H9 (cell line): ENCODE results near the gene PJA1. TPM values are rescaled to one million over a fixed set of nuclear protein-coding genes. Genes with fewer than 3 reads are reported as not detected.

ENCODE experiments used
- DNase-seq: peaks from one replicate; pipeline ENCODE4 v3.0.0-alpha.2; 2017
- H2AFZ ChIP-seq: one replicate; pipeline ENCODE4 v1.6.1; 2013; ENCODE audit warnings: mild to moderate bottlenecking, low read length, control low read depth, moderate library complexity
- H2AK5ac ChIP-seq: 2 replicates; pipeline ENCODE4 v1.6.1; 2013; ENCODE audit warnings: low read length, control low read depth, mixed read lengths; ENCODE audit not compliant: insufficient read length
- H2BK120ac ChIP-seq: one replicate; pipeline ENCODE4 v1.6.1; 2013; ENCODE audit warnings: low read depth, mild to moderate bottlenecking, low read length, control low read depth, inconsistent platforms; ENCODE audit not compliant: poor library complexity, severe bottlenecking
- H2BK12ac ChIP-seq: 2 replicates; pipeline ENCODE4 v1.6.1; 2013; ENCODE audit warnings: low read length, control low read depth, mixed read lengths, low read depth; ENCODE audit not compliant: insufficient read length
- H2BK15ac ChIP-seq: 2 replicates; pipeline ENCODE4 v1.6.1; 2013; ENCODE audit warnings: low read depth, low read length, control low read depth
- H2BK20ac ChIP-seq: one replicate; pipeline ENCODE4 v1.6.1; 2013; ENCODE audit warnings: low read depth, mild to moderate bottlenecking, low read length, control low read depth, inconsistent platforms; ENCODE audit not compliant: poor library complexity, severe bottlenecking
- H2BK5ac ChIP-seq: 2 replicates; pipeline ENCODE4 v1.6.1; 2013; ENCODE audit warnings: low read length, control low read depth, mixed read lengths; ENCODE audit not compliant: insufficient read length
- H3K14ac ChIP-seq: 2 replicates; pipeline ENCODE4 v1.6.1; 2013; ENCODE audit warnings: low read length, control low read depth; ENCODE audit not compliant: insufficient read depth
- H3K18ac ChIP-seq: 2 replicates; pipeline ENCODE4 v1.6.1; 2013; ENCODE audit warnings: low read depth, mild to moderate bottlenecking, mixed read lengths, low read length, control low read depth; ENCODE audit not compliant: insufficient read length
- H3K23ac ChIP-seq: 2 replicates; pipeline ENCODE4 v1.6.1; 2013; ENCODE audit warnings: low read length, control low read depth, mixed read lengths, low read depth; ENCODE audit not compliant: insufficient read length
- H3K23me2 ChIP-seq: 2 replicates; pipeline ENCODE4 v1.6.1; 2013; ENCODE audit warnings: low read depth, mild to moderate bottlenecking, mixed read lengths, low read length, control low read depth; ENCODE audit not compliant: insufficient read length, poor library complexity, severe bottlenecking
- H3K27ac ChIP-seq: 2 replicates; pipeline ENCODE4 v1.5.1; 2013; ENCODE audit warnings: low read length, control low read depth, mixed read lengths, low read depth; ENCODE audit not compliant: insufficient read length
- H3K27me3 ChIP-seq: 2 replicates; pipeline ENCODE4 v1.6.1; 2013; ENCODE audit warnings: low read length, control low read depth, inconsistent platforms; ENCODE audit not compliant: insufficient read depth
- H3K4ac ChIP-seq: 2 replicates; pipeline ENCODE4 v1.6.1; 2013; ENCODE audit warnings: low read depth, mild to moderate bottlenecking, control low read depth, inconsistent platforms, low read length, moderate library complexity
- H3K4me1 ChIP-seq: 2 replicates; pipeline ENCODE4 v1.6.1; 2013; ENCODE audit warnings: low read length, control low read depth, inconsistent platforms; ENCODE audit not compliant: insufficient read depth
- H3K4me2 ChIP-seq: 2 replicates; pipeline ENCODE4 v1.6.1; 2013; ENCODE audit warnings: low read length, control low read depth, mixed read lengths; ENCODE audit not compliant: insufficient read length, insufficient read depth
- H3K56ac ChIP-seq: 2 replicates; pipeline ENCODE4 v1.6.1; 2013; ENCODE audit warnings: low read depth, mild to moderate bottlenecking, mixed read lengths, low read length, control low read depth; ENCODE audit not compliant: insufficient read length
- H3K79me1 ChIP-seq: 2 replicates; pipeline ENCODE4 v1.6.1; 2013; ENCODE audit warnings: low read depth, mild to moderate bottlenecking, moderate library complexity, low read length, control low read depth, inconsistent platforms; ENCODE audit not compliant: insufficient read depth, poor library complexity, severe bottlenecking
- H3K79me2 ChIP-seq: 2 replicates; pipeline ENCODE4 v1.6.1; 2013; ENCODE audit warnings: low read length, control low read depth, inconsistent platforms; ENCODE audit not compliant: insufficient read depth
- H3K9ac ChIP-seq: 2 replicates; pipeline ENCODE4 v1.6.1; 2013; ENCODE audit warnings: low read length, control low read depth, mixed read lengths; ENCODE audit not compliant: insufficient read length; ENCODE audit errors: extremely low read depth
- H3K9me3 ChIP-seq: one replicate; pipeline ENCODE4 v1.6.1; 2013; ENCODE audit warnings: low read depth, low read length, inconsistent platforms; ENCODE audit not compliant: control insufficient read depth
- H3T11ph ChIP-seq: one replicate; pipeline ENCODE4 v1.6.1; 2013; ENCODE audit warnings: mild to moderate bottlenecking, low read length, control low read depth, inconsistent platforms
- H4K20me1 ChIP-seq: one replicate; pipeline ENCODE4 v1.6.1; 2013; ENCODE audit not compliant: control insufficient read depth, insufficient read length, insufficient read depth
- H4K5ac ChIP-seq: 2 replicates; pipeline ENCODE4 v1.6.1; 2013; ENCODE audit warnings: low read depth, mild to moderate bottlenecking, mixed read lengths, low read length, control low read depth; ENCODE audit not compliant: insufficient read length
- H4K8ac ChIP-seq: replicated peaks from 2 replicates; pipeline ENCODE4 v1.6.1; 2013; ENCODE audit warnings: low read length, control low read depth, mixed read lengths, low read depth; ENCODE audit not compliant: insufficient read length
- H4K91ac ChIP-seq: 2 replicates; pipeline ENCODE4 v1.6.1; 2013; ENCODE audit warnings: low read depth, mild to moderate bottlenecking, moderate library complexity, mixed read lengths, low read length, control low read depth; ENCODE audit not compliant: insufficient read length
- H3K27ac Mint-ChIP-seq, 3 experiments: 2 replicates in 2 of 3; 3 replicates in 1 of 3; pipeline ENCODE4 v1.8.0; 2020 to 2021; ENCODE audit warnings: mixed read lengths in 3 of 3, mild to moderate bottlenecking in 1 of 3, moderate library complexity in 1 of 3
- H3K27me3 Mint-ChIP-seq: 2 replicates; pipeline ENCODE4 v1.8.0; 2021; ENCODE audit warnings: low read depth, mild to moderate bottlenecking, moderate library complexity, mixed read lengths
- H3K36me3 Mint-ChIP-seq, 3 experiments: 2 replicates in 2 of 3; 3 replicates in 1 of 3; pipeline ENCODE4 v1.8.0; 2020 to 2021; ENCODE audit warnings: low read depth in 3 of 3, mixed read lengths in 3 of 3; ENCODE audit not compliant: insufficient read depth in 1 of 3
- H3K4me1 Mint-ChIP-seq, 2 experiments: 2 replicates each; pipeline ENCODE4 v1.8.0; 2020; ENCODE audit warnings: mixed read lengths in 2 of 2
- H3K4me3 Mint-ChIP-seq, 2 experiments: 2 replicates in 1 of 2; 3 replicates in 1 of 2; pipeline ENCODE4 v1.8.0; 2020 to 2021; ENCODE audit warnings: mild to moderate bottlenecking in 2 of 2, mixed read lengths in 2 of 2, moderate library complexity in 1 of 2
- H3K9me3 Mint-ChIP-seq, 2 experiments: 2 replicates in 1 of 2; 3 replicates in 1 of 2; pipeline ENCODE4 v1.8.0; 2020; ENCODE audit warnings: mild to moderate bottlenecking in 2 of 2, mixed read lengths in 2 of 2, moderate library complexity in 1 of 2
- WGBS: extraction: QIAGEN DNeasy Blood & Tissue Kit; methylation state at CpG from one replicate; pipeline ENCODE4 v1.1.7; 2013; ENCODE audit warnings: missing lambda C conversion rate, low lambda C conversion rate, mixed read lengths; ENCODE audit not compliant: insufficient read length; ENCODE audit errors: extremely low coverage; 5-methylcytosine and 5-hydroxymethylcytosine counted together
- total RNA-seq: library from RNA; stranded (reverse); gene quantifications from 2 replicates; pipeline ENCODE4 v1.2.1, GENCODE V29; 2021
- TF ChIP-seq, protein P1 (sequence below): fragments of 200-600 bp; sonication (generic); conservative IDR thresholded peaks from 3 replicates; pipeline ENCODE4 v1.8.0; 2021; ENCODE audit warnings: antibody characterized with exemption, mild to moderate bottlenecking

Gene PJA1
- total RNA-seq, 1 experiment from 2014 or later: 41.4 TPM

DNA sequence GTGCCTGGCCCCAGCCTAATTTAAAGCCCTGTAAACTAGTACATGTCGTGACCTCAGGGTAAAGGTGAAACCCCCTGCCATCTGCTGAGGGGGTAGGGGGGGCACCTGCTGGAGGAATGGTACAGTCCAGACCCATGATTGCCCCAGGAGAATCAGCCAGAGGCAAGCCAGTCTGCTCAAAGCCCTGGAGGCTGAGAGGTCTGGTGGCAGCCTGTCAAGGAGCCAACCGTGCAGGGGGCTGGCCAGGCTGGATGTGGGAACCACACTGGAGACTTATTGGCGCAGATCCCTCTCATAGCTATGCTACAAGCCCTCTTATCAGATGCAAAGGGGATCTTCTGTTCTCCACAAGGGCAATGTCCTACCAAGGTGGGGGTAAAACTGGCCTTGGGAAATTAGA lies 31.4 kb upstream of the PJA1 start:
- Histone ChIP-seq H2BK15ac (no peak overlapping the region), H2AK5ac (no peak overlapping the region), H3K79me1 (no peaks in the 10 kb centered on the region), H4K91ac (no peak overlapping the region), H3K79me2 (no peaks in the 10 kb centered on the region), H3K27me3 (no peaks in the 10 kb centered on the region), H3K4ac (no peak overlapping the region), H3K14ac (no peak overlapping the region), H4K8ac (no peak overlapping the region), H2BK20ac (no peak overlapping the region), H3T11ph (no peak overlapping the region), H2BK5ac (no peak overlapping the region), H2BK12ac (no peak overlapping the region), H3K23me2 (no peaks in the 10 kb centered on the region), H3K9ac (no peak overlapping the region), H3K18ac (no peak overlapping the region), H2BK120ac (no peak overlapping the region), H3K23ac (no peak overlapping the region), H4K20me1 (no peaks in the 10 kb centered on the region), H2AFZ (no peak overlapping the region), H3K4me1 (no peaks in the 10 kb centered on the region), H3K27ac (no peak overlapping the region), H3K4me2 (no peak overlapping the region), H4K5ac (no peak overlapping the region), H3K9me3 (no peaks in the 10 kb centered on the region), H3K56ac (no peak overlapping the region)
- WGBS: no CpG with 5 or more reads among the region's 3 CpGs
- TF ChIP-seq, protein P1, sequence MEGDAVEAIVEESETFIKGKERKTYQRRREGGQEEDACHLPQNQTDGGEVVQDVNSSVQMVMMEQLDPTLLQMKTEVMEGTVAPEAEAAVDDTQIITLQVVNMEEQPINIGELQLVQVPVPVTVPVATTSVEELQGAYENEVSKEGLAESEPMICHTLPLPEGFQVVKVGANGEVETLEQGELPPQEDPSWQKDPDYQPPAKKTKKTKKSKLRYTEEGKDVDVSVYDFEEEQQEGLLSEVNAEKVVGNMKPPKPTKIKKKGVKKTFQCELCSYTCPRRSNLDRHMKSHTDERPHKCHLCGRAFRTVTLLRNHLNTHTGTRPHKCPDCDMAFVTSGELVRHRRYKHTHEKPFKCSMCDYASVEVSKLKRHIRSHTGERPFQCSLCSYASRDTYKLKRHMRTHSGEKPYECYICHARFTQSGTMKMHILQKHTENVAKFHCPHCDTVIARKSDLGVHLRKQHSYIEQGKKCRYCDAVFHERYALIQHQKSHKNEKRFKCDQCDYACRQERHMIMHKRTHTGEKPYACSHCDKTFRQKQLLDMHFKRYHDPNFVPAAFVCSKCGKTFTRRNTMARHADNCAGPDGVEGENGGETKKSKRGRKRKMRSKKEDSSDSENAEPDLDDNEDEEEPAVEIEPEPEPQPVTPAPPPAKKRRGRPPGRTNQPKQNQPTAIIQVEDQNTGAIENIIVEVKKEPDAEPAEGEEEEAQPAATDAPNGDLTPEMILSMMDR: no peak
- H3K27me3 Mint-ChIP-seq: peaks cover 18% of the 10 kb centered on the region
- H3K27ac Mint-ChIP-seq: no peak overlapping the region
- H3K4me1 Mint-ChIP-seq: no peaks in the 10 kb centered on the region
- no peaks in the 10 kb centered on the region for H3K36me3 Mint-ChIP-seq
- H3K9me3 Mint-ChIP-seq: peaks cover 73 to 79% of the 10 kb centered on the region in 2 experiments
- DNase-seq: no peak
- H3K4me3 Mint-ChIP-seq: no peak overlapping the region; a peak in 1 of 5 replicates
